ENCODE results near the gene OR2C1. TPM values are rescaled to one million over a fixed set of nuclear protein-coding genes. Genes with fewer than 3 reads are reported as not detected.

Gene OR2C1
- total RNA-seq, 2 experiments from 2014 or later, result not detected

DNA sequence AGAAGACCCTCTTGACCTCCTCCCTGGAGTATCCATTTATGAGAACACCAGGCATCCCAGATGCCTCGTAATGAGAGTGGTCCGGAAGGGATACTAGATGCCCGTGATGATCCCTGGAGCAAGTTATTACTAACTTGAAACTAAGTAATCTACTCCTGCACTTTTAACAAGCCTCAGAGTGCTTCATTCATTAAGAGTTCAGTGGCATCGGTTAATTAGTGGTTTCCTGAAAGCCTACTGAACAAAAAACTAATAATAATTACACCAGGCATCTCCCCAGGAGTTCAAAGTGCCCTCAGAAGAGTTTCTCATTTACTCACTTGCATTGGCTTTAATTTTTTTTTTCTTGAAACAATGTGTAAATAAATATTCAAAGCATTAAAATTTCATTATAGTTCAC is 28.2 kb upstream of the OR2C1 start:
- ATAC-seq, result no peak
- Mint-ChIP-seq H3K36me3 (ENCODE audit: low read depth) (peaks cover 4% of the 10 kb centered on the region), H3K4me1 (ENCODE audit: low read depth) (no peaks in the 10 kb centered on the region), H3K4me3 (no peak overlapping the region), H3K27me3 (no peaks in the 10 kb centered on the region), H3K9me3 (peaks cover 20% of the 10 kb centered on the region), H3K27ac (no peak overlapping the region)
- no peak for DNase-seq
- intact Hi-C loops (cut with micrococcal nuclease), result no loop called here
- ChIA-PET POLR2A (no interaction called here), CTCF (no interaction called here)
- TF ChIP-seq, protein P1, sequence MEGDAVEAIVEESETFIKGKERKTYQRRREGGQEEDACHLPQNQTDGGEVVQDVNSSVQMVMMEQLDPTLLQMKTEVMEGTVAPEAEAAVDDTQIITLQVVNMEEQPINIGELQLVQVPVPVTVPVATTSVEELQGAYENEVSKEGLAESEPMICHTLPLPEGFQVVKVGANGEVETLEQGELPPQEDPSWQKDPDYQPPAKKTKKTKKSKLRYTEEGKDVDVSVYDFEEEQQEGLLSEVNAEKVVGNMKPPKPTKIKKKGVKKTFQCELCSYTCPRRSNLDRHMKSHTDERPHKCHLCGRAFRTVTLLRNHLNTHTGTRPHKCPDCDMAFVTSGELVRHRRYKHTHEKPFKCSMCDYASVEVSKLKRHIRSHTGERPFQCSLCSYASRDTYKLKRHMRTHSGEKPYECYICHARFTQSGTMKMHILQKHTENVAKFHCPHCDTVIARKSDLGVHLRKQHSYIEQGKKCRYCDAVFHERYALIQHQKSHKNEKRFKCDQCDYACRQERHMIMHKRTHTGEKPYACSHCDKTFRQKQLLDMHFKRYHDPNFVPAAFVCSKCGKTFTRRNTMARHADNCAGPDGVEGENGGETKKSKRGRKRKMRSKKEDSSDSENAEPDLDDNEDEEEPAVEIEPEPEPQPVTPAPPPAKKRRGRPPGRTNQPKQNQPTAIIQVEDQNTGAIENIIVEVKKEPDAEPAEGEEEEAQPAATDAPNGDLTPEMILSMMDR (IDR thresholded peaks at IDR 0.05), result no peak

DNA sequence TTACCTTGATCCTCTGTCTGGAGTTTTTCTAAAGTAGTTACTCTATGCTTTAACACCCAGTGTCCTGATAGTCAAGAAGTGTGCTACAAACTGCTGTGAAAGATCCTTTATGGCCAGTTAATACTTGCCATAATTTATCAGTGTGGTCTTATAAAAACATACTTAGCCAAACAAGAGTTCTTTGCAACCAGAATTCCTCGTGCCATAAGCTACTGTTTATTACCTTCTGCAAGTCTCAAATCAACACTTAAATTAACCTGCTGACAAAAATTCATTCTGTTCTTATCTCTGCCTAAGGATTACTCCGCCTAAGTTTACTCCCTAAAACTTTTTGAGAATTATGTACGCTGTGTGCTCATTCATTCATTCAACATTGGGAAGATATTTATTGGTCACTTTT is 27.6 kb upstream of the OR2C1 start:
- no peak overlapping the region for H3K27ac Mint-ChIP-seq
- DNase-seq (no peak), ATAC-seq (no peak)
- intact Hi-C loops (cut with micrococcal nuclease), result no loop called here
- H3K9me3 Mint-ChIP-seq, result peaks cover 14% of the 10 kb centered on the region
- ChIA-PET CTCF (no interaction called here), POLR2A (no interaction called here)
- TF ChIP-seq, protein P1 (IDR thresholded peaks at IDR 0.05), result no peak
- H3K4me1 Mint-ChIP-seq (ENCODE audit: low read depth), result no peaks in the 10 kb centered on the region
- H3K36me3 Mint-ChIP-seq (ENCODE audit: low read depth), result peaks cover 4% of the 10 kb centered on the region
- no peaks in the 10 kb centered on the region for H3K27me3 Mint-ChIP-seq
- no peak overlapping the region for H3K4me3 Mint-ChIP-seq

- POLR2A ChIA-PET, result no interaction called here
- CTCF ChIA-PET, result no interaction called here
Observed at GRCh38 chr16:3328643-3329042, 27.0 kb upstream of the OR2C1 start.

GRCh38 chr16:3346041-3346440 is 9.6 kb upstream of the OR2C1 start:
- TF ChIP-seq, protein P1 (IDR thresholded peaks at IDR 0.05), result no peak
- intact Hi-C loops (cut with micrococcal nuclease), result no loop called here

More at GRCh38 chr16:3328643-3329042, 27.0 kb upstream of the OR2C1 start:
- DNase-seq (no peak), ATAC-seq (no peak)
- Mint-ChIP-seq H3K27me3 (no peaks in the 10 kb centered on the region), H3K27ac (no peak overlapping the region), H3K4me3 (no peak overlapping the region), H3K36me3 (ENCODE audit: low read depth) (peaks cover 4% of the 10 kb centered on the region), H3K4me1 (ENCODE audit: low read depth) (no peaks in the 10 kb centered on the region), H3K9me3 (peaks cover 11% of the 10 kb centered on the region)
- intact Hi-C loops (cut with micrococcal nuclease), result no loop called here
- TF ChIP-seq, protein P1 (IDR thresholded peaks at IDR 0.05), result no peak

GRCh38 chr16:3347586-3347985 is 8.1 kb upstream of the OR2C1 start:
- CTCF ChIA-PET, result no interaction called here
- H3K27ac Mint-ChIP-seq, result no peak overlapping the region
- DNase-seq (no peak), ATAC-seq (no peak)
- TF ChIP-seq, protein P1 (IDR thresholded peaks at IDR 0.05), result no peak
- no peak overlapping the region for H3K4me3 Mint-ChIP-seq
- H3K36me3 Mint-ChIP-seq (ENCODE audit: low read depth), result no peaks in the 10 kb centered on the region
- no peaks in the 10 kb centered on the region for H3K27me3 Mint-ChIP-seq
- POLR2A ChIA-PET, result no interaction called here
- H3K4me1 Mint-ChIP-seq (ENCODE audit: low read depth), result peaks cover 3% of the 10 kb centered on the region
- no peaks in the 10 kb centered on the region for H3K9me3 Mint-ChIP-seq
- intact Hi-C loops (cut with micrococcal nuclease), result no loop called here

More at GRCh38 chr16:3346041-3346440, 9.6 kb upstream of the OR2C1 start:
- no peaks in the 10 kb centered on the region for H3K9me3 Mint-ChIP-seq
- POLR2A ChIA-PET, result no interaction called here
- DNase-seq, result no peak
- H3K4me3 Mint-ChIP-seq, result no peak overlapping the region
- ATAC-seq, result no peak
- peaks cover 3% of the 10 kb centered on the region for H3K4me1 Mint-ChIP-seq (ENCODE audit: low read depth)
- CTCF ChIA-PET, result no interaction called here
- no peaks in the 10 kb centered on the region for H3K36me3 Mint-ChIP-seq (ENCODE audit: low read depth)
- H3K27me3 Mint-ChIP-seq, result no peaks in the 10 kb centered on the region
- H3K27ac Mint-ChIP-seq, result no peak overlapping the region
